Muscle of leg (tissue), 11 donors: Measurements from ENCODE around the gene PRKAR1B. TPM values are rescaled to one million over a fixed set of nuclear protein-coding genes. Genes with fewer than 3 reads are reported as not detected.
"Not testable (repeated sequence)": the region's sequence is repeated elsewhere in the genome, so short reads cannot be mapped to it uniquely, and the experiment has no call there.

Source experiments
- DNase-seq: peaks from one replicate; pipeline ENCODE4 v3.0.0; 2013
- H3K27ac ChIP-seq: one replicate; pipeline ENCODE4 v1.5.1; 2013; ENCODE audit warnings: mild to moderate bottlenecking, low read length, control low read depth
- H3K27me3 ChIP-seq: one replicate; pipeline ENCODE4 v1.6.1; 2013; ENCODE audit warnings: low read length; ENCODE audit not compliant: control insufficient read depth, insufficient read depth
- H3K36me3 ChIP-seq: one replicate; pipeline ENCODE4 v1.6.1; 2013; ENCODE audit warnings: low read length; ENCODE audit not compliant: control insufficient read depth, insufficient read depth
- H3K4me1 ChIP-seq: one replicate; pipeline ENCODE4 v1.6.1; 2013; ENCODE audit warnings: low read length; ENCODE audit not compliant: control insufficient read depth, insufficient read depth
- H3K4me3 ChIP-seq: one replicate; pipeline ENCODE4 v1.5.1; 2013; ENCODE audit warnings: low read length, control low read depth
- H3K9me3 ChIP-seq: replicated peaks from 2 replicates; pipeline ENCODE4 v1.6.1; 2013; ENCODE audit warnings: low read depth, low read length; ENCODE audit not compliant: control insufficient read depth
- WGBS: methylation state at CpG from one replicate; pipeline ENCODE4 v1.1.5; 2013; ENCODE audit warnings: missing lambda C conversion rate; ENCODE audit not compliant: insufficient coverage; 5-methylcytosine and 5-hydroxymethylcytosine counted together
- polyA plus RNA-seq, 8 donors: library from polyadenylated mRNA; unstranded; fragments of 120-200 nt; gene quantifications; one replicate each; pipeline versions ENCODE4 v1.2.1 to v1.2.3, GENCODE V29; 2013; ENCODE audit warnings: inconsistent platforms in 1 of 8, low replicate concordance in 1 of 8; ENCODE audit not compliant: insufficient read length in 8 of 8, insufficient read depth in 1 of 8
- total RNA-seq: library from RNA; stranded (reverse); fragments of 120-200 nt; gene quantifications from one replicate; pipeline ENCODE4 v1.2.4, GENCODE V29; 2013

PRKAR1B gene
- total and polyA plus RNA-seq, 9 donors, result 23.1 to 45.4 (median 35.0) TPM

DNA sequence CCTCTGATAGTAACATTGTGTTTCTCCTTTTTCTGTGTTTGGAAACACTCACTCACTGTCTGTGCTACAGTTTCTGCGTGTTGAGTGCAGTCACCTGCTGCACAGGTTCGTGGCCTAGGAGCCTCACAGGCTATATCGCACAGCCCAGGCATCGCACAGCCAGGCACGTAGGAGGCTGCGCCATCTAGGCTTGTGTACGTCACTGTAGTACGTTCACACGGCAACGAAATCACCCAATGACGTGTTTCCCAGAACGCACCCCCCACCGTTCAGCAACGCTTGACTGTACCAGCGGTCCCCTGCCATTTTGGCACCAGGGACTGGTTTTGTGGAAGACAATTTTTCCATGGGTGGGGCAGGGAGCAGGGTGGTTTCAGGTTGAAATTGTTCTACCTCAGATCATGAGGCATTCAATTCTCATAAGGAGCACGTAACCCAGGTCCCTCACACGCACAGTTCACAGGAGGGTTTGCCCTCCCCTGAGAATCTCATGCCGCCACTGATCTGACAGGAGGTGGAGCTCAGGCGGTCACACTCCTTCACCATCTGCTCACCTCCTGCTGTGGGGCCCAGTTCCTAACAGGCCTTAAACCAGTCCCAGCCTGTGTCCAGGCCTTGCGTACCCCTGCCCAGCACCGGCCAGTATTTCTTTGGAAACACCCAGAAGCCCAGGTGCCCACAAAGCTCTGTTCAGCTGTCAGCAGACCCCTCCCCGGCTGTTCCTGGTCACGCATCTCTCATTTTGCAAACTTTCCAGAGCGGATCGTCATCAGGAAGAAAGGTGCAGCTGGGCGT is 23.2 kb upstream of the PRKAR1B start:
- no peak overlapping the region for H3K27ac ChIP-seq
- peaks cover 42% of the 10 kb centered on the region for H3K36me3 ChIP-seq
- WGBS, result 93% methylated on average over 23 of the region's 26 CpGs
- no peaks in the 10 kb centered on the region for H3K9me3 ChIP-seq
- no peak overlapping the region for H3K4me3 ChIP-seq
- no peaks in the 10 kb centered on the region for H3K27me3 ChIP-seq
- peaks cover 14% of the 10 kb centered on the region for H3K4me1 ChIP-seq
- no peak for DNase-seq

DNA sequence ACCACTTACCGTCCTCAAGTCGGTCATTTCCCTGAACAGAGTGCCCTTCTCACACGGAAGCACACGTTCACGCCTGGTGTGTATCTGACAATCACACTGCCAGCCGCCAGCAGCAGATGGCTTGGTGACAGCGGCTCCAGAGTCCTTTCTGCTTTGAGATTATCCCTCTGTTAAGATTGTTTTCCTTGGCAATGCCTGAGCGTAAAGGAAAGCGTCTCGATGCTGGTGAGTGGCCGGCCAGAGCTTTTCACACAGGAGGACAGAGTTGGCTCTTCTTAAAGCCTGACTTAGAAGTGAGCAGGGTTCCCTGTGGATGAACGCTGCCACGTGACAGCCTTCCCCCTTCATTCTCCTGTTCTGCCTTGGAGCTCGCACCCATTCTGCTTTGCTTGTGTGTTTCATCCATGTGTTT is 22.1 kb upstream of the PRKAR1B start:
- Histone ChIP-seq H3K36me3 (peaks cover 37% of the 10 kb centered on the region), H3K9me3 (no peaks in the 10 kb centered on the region), H3K27ac (peak overlapping the region; percentile 77), H3K4me1 (peaks cover 14% of the 10 kb centered on the region), H3K4me3 (no peak overlapping the region), H3K27me3 (no peaks in the 10 kb centered on the region)
- WGBS, result 31% methylated on average over 8 of the region's 14 CpGs
- DNase-seq, result peak; percentile 89

- Histone ChIP-seq H3K27ac (peak overlapping the region; percentile 77), H3K27me3 (no peaks in the 10 kb centered on the region), H3K9me3 (no peaks in the 10 kb centered on the region), H3K4me3 (no peak overlapping the region), H3K4me1 (peaks cover 14% of the 10 kb centered on the region), H3K36me3 (peaks cover 33% of the 10 kb centered on the region)
- 89% methylated on average over 15 of the region's 15 CpGs for WGBS
- DNase-seq, result no peak
Observed at GRCh38 chr7:748446-748845, 21.4 kb upstream of the PRKAR1B start.

DNA sequence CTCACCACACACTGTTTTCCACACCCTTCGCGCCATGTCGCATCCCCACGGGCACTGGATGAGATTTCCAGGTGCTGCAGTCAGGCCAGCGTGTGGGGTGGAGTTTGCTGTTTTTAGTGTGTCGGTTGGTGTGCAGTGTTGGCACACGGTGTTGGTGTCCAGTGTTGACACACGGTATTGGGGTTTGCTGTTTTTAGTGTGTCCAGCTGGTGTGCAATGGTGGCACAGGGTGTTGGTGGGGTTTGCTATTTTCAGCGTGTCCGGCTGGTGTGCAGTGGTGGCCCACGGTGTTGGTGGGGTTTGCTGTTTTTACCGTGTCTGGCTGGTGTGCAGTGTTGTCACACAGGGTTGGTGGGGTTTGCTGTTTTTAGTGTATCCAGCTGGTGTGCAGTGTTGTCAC is 20.1 kb upstream of the PRKAR1B start:
- Histone ChIP-seq H3K27ac (no peak overlapping the region), H3K27me3 (no peaks in the 10 kb centered on the region), H3K9me3 (no peaks in the 10 kb centered on the region), H3K36me3 (peaks cover 30% of the 10 kb centered on the region), H3K4me1 (peaks cover 14% of the 10 kb centered on the region), H3K4me3 (no peak overlapping the region)
- WGBS, result 83% methylated on average over 10 of the region's 12 CpGs
- no peak for DNase-seq

DNA sequence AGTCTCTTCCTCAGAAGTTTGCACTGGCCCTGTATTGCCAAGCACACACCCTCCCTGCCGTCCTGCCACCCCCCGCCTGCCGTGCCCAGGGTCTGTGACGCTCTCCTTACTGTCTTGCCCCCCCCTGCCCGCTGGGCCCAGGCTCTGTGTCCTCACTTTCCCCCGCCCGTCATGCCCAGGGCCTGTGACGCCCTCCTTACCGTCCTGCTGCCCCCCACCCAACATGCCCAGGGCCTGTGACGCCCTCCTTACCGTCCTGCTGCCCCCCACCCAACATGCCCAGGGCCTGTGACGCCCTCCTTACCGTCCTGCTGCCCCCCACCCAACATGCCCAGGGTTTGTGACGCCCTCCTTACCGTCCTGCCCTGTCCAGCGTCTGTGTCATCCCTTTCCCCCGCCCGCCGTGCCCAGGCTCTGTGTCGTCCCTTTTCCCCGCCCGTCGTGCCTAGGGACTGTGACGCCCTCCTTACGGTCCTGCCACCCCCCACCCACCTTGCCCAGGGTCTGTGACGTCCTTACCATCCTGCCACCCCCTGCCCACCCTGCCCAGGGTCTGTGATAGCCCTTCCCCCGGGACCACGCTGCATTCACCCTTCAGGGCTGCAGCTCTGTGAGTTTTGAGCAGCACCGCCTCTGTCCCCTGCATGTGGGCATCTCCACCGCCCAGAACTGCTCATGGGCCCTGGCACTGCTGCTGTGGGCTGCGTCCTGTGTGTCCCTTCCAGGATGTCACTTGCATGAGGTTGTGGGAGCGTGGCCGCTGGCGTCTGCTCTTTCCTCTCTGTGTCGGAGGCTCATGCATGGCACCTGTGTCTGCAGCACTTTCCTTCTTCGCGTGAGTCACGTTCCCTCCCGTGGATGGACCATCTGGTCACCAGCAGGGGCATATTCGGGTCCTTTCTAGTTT is 19.3 kb upstream of the PRKAR1B start:
- no peak for DNase-seq
- H3K4me1 ChIP-seq, result peaks cover 14% of the 10 kb centered on the region
- H3K9me3 ChIP-seq, result no peaks in the 10 kb centered on the region
- H3K27me3 ChIP-seq, result no peaks in the 10 kb centered on the region
- 93% methylated on average over 29 of the region's 40 CpGs for WGBS
- no peak overlapping the region for H3K27ac ChIP-seq
- H3K36me3 ChIP-seq, result peaks cover 38% of the 10 kb centered on the region
- no peak overlapping the region for H3K4me3 ChIP-seq

DNA sequence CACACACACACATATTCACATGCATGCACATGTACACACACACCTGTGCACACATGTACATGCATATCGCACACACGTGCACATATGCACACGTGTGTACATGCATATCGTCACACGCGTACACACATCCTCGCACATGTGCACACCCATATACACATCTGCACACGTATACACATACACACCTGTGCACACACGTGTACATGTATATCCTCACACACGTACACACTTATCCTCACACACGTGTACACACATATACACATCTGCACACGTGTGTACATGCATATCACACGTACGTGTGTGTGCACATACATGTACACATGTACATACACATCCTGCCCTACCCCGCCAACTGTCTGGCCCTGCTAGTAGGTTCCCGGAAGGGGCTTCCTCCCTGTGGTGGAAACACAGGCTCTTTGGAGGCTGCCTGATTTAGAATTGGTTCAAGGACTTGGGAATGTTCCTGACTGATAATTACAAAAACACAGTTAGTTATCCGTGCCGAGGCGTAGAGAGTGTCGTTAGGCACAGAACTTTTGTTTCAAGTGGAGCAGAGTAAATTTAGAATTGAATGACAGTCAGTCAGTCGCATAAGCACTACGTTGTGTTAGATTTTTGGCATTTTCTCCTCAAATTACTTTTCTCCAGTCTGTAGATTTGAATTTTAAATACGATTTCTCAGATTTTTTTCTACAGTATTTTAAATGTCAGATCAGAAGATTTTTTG is 18.5 kb upstream of the PRKAR1B start:
- WGBS, result 97% methylated on average over 13 of the region's 23 CpGs
- Histone ChIP-seq H3K36me3 (peaks cover 46% of the 10 kb centered on the region), H3K27me3 (no peaks in the 10 kb centered on the region), H3K4me1 (peaks cover 14% of the 10 kb centered on the region), H3K27ac (no peak overlapping the region), H3K9me3 (no peaks in the 10 kb centered on the region), H3K4me3 (no peak overlapping the region)
- DNase-seq, result no peak

DNA sequence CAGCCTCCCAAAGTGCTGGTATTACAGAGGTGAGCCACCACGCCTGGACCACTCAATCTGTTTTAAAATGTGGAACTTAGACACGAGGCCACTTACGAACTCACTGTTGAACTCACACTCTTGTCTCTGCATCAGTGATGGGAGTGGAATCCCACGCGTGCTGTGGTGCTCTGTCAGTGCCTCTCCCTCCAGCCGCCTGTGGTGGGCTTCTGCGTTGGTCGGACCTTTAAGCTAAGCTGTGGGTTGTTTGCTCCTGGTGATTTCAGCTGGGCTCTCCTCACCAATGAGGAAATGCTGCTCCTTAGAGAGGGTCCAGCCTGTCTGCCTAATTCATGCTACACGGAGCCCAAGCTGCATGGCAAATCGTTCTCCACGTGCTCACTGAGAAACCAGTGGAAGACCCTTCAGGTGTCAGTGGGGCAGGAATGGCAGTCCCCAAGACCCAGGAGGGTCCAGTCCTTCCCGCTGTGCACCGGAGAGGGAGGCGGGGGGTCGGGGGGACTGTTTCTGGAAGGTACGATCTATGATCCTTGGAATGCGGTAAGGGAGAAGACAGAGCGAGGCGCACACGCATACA is 17.9 kb upstream of the PRKAR1B start:
- 97% methylated on average over 16 of the region's 20 CpGs for WGBS
- no peak overlapping the region for H3K27ac ChIP-seq
- H3K4me3 ChIP-seq, result no peak overlapping the region
- H3K27me3 ChIP-seq, result no peaks in the 10 kb centered on the region
- no peak for DNase-seq
- peaks cover 50% of the 10 kb centered on the region for H3K36me3 ChIP-seq
- peaks cover 13% of the 10 kb centered on the region for H3K4me1 ChIP-seq
- no peaks in the 10 kb centered on the region for H3K9me3 ChIP-seq

DNA sequence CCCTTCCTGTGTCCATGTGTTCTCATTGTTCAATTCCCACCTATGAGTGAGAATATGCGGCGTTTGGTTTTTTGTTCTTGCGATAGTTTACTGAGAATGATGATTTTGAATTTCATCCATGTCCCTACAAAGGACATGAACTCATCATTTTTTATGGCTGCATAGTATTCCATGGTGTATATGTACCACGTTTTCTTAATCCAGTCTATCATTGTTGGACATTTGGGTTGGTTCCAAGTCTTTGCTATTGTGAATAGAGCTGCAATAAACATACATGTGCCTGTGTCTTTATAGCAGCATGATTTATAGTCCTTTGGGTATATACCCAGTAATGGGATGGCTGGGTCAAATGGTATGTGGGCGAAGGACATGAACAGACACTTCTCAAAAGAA is 17.0 kb upstream of the PRKAR1B start:
- H3K27me3 ChIP-seq, H3K4me1 ChIP-seq, H3K9me3 ChIP-seq, H3K4me3 ChIP-seq, H3K27ac ChIP-seq, DNase-seq: not testable (repeated sequence)
- WGBS, result no CpG with 5 or more reads among the region's 5 CpGs
- peaks cover 56% of the 10 kb centered on the region for H3K36me3 ChIP-seq

DNA sequence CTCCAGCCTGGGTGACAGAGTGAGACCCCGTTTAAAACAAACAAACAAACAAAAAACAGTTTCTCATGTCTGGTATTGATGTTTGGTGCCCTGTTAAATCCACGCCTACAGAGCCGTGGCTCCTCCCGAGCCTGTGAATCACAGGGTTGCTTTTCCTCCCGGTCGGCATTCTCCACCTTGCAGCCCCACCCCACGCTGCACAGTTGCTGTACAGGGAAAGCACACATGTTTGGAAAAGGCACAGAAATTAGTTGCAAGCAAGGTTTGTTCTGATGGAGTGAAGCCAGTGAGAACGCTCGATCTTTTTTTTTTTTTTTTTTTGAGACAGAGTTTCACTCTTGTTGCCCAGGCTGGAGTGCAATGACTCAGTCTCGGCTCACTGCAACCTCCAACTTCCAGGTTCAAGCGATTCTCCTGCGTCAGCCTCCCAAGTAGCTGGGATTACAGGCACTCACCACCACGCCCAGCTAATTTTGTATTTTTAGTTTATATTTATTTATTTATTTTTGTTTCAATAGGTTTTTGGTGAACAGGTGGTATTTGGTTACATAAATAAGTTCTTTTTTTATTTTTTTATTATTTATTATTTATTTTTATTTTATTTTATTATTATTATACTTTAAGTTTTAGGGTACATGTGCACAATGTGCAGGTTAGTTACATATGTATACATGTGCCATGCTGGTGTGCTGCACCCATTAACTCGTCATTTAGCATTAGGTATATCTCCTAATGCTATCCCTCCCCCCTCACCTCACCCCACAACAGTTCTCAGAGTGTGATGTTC is 16.5 kb upstream of the PRKAR1B start:
- DNase-seq, H3K27me3 ChIP-seq, H3K4me1 ChIP-seq, H3K27ac ChIP-seq, H3K4me3 ChIP-seq, H3K9me3 ChIP-seq: not testable (repeated sequence)
- WGBS, result 90% methylated on average over 3 of the region's 14 CpGs
- H3K36me3 ChIP-seq, result peaks cover 56% of the 10 kb centered on the region
